NCI-H1930 (cell line): ENCODE measurements around the gene TNRC18.
"Not testable (repeated sequence)": the region's sequence is repeated elsewhere in the genome, so short reads cannot be mapped to it uniquely, and the experiment has no call there.

Experiments
- DNase-seq, 2 experiments: peaks; one replicate each; lab custom pipeline; 2025; lab: John Stamatoyannopoulos, UW

TNRC18 gene

DNA sequence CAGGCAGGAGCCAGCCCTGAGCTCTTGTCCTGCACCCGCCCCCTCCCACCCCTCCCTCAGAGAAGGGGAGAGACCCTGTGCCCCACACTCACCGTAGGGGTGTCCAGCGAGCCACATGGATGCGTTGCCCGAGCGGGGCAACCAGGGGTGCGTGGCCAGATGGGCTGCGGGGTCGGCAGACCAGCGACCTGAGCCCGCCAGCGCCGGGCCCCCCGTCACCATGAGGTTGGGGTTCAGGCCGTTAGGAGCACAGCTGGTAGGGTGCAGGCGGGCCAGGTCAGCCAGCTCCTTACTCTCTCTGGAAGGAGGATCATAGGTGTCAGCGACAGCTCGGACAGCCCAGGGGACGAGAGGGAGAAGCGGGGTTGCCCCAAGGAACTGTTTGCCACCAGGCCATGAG lies 46.4 kb downstream of the TNRC18 start:
- no peak for DNase-seq

DNA sequence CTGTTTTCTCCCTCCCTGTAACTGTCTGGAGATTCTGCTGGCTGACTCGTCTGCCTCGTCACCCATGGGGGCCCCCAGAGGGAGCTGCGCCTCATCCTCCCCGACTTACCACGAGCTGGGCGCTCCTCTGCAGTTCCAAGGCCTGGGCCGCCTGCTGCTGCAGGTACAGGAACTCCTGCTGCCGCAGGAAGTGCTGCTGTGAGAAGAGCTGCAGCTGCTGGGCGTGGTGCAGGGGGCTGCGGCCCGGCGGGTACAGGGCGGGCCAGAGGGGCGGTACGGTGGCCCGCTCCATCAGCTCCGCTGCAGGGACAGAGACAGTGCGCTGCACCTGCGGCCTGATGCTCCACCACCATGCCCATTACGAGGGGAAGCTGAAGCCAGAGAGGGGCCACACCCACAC lies 47.7 kb downstream of the TNRC18 start:
- no peak for DNase-seq

DNA sequence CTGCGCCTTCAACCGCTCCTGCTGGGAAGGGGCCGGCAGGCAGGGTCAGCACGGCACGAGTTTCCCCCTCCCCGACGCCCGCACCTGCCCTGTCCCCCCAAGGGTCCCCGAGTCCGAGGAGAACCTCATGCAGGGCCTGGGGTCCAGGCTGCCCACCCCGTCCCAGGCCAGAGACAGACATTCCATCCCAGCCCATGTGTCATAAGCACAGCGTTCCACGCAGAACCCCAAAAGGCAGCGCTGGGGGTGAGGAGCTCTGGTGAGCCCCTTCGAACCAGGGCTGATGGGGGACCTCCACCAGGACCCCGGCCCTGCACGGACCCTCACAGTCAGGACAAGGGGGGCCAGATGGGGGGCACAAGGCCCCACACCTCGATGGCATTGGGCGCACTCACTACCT lies 49.2 kb downstream of the TNRC18 start:
- no peak for DNase-seq

DNA sequence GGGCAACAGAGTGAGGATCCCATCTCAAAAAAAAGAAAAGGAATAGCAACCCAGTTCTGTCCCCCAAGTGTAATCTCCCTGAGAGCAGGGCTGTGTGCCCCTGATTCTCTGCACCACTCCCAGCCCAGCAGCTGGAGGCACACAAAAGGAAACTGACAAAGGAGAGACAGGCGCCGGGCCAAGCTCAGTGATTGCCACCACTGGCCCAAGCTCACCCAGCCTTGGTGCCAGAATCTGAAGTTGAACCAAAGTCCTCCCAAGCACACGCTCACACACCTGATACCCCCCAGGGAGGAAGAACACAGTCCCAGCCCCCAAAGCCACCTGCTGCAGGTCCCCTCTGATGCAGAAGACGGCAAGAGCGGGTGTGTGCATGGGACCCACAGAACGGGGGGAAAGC lies 50.3 kb downstream of the TNRC18 start:
- no peak for DNase-seq

DNA sequence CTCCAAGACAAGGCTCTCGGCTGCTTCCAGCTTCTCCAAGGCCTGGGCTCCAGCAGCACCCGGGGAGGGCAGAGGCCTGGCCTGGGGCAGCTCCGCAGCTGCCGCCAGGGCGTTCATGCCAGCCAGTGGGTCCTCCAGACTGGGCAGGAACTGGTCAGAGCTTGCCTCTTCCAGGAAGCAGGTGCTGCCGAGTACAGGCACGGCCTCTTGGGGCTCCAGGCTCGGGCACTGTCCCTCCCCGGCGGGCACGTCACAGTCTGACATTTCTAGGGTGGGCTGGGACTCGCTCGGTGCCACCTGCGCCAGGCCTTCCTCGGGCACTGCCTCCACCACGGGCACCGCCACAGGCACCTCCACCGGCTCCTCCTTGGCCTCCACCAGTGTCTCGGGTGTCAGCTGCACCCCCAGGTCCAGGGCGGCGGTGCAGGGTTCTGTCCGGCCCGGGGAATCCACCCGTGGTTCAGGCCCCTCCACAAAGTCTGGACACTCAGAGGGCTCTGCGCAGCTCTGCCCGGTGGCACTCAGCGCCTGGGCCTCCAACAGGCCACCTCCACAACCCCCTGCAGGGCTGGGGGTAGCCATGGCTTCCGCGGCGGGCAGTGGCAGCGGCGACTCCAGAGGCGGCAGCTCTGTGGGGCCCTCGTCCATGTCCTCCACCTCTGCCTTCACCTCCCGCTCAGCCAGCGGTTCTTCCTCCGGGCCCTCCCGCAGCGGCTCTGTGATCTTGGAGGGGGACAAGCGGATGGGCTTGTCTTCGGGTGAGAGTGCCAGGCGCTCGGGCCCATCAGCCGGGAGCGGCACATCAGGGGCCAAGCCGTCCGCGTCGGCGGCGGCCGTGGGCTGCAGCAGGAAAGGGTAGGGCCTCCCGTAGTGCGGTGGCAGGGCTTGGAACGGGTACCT lies 52.9 kb downstream of the TNRC18 start:
- no peak for DNase-seq

DNA sequence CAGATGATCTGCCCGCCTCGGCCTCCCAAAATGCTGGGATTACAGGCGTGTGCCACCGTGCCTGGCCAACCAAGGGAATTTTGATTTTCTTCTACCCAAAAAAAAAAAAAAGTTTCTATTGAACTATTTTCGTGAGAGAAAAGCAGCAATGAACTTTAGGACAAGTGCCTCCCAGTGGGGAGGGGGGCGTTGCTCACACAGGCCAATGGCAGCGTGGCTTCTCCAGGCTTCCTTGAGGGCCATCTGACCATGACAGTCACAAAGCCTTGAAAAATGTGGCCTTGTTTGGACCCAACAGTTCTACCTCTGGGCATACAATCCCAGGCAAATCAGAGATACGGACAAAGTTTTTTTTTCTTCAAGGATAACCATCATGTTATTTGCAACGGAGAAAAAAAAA lies 56.0 kb downstream of the TNRC18 start:
- no peak for DNase-seq

DNA sequence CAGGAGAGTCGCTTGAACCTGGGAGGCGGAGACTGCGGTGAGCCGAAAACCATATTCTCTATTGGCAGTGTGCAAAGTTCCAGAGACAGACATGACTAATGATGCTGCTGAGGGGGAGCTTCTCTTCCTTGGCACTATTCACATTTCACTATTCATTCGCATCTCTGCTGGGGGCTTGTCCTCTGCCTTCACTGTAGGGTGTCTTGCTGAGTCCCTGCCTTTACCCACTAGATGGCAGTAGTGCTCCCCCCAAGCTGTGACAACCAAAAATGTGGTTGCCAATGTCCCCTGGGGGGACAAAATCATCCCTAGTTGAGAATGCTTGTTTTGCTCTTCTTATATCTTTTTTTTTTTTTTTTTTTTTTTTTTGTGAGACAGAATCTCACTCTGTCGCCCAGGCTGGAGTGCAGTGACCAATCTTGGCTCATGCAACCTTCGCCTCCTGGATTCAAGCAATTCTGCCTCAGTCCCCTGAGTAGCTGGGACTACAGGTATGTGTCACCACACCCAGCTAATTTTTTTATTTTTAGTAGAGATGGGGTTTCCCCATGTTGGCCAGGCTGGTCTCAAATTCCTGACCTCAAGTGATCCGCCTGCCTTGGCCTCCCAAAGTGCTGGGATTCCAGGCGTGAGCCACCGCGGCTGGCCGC lies 57.5 kb downstream of the TNRC18 start:
- peak; percentile 54 to 60 for DNase-seq

DNA sequence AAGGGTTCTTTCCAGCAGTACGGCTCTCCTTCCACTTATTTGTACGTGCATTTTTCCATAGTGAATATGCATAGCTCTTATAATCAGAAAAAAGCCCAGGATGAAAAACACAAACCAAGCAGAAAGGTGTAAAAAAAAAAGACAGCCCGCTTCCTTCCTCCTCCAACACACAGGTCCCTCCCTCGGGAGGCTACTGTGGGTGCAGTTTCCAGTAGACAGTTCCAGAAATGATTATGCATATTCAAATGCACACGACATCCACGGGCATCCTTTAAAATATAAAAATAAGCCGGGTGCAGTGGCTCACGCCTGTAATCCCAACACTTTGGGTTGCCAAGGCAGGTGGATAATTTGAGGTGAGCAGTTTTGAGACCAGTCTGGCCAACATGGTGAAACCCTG lies 59.9 kb downstream of the TNRC18 start:
- no peak for DNase-seq

DNA sequence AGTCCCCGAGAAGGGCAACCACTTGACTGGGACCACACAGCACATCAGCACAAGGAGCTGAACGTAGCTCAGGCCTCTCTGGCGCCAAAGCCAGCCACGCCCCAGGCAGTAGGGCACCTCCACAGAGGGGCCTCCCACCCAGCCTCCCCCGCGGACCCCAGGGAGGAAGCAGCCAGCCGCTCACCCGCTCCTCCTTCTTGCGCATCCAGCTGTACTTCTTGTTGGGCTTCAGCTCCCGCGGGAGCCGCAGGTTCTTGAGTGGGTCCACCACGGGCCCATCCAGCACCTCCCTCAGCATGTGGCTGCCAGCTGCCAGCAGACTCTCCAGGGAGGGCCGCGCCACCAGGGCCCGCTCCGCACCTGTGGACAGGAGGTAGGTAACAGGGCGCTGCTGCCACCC lies 61.2 kb downstream of the TNRC18 start:
- DNase-seq = no peak

DNA sequence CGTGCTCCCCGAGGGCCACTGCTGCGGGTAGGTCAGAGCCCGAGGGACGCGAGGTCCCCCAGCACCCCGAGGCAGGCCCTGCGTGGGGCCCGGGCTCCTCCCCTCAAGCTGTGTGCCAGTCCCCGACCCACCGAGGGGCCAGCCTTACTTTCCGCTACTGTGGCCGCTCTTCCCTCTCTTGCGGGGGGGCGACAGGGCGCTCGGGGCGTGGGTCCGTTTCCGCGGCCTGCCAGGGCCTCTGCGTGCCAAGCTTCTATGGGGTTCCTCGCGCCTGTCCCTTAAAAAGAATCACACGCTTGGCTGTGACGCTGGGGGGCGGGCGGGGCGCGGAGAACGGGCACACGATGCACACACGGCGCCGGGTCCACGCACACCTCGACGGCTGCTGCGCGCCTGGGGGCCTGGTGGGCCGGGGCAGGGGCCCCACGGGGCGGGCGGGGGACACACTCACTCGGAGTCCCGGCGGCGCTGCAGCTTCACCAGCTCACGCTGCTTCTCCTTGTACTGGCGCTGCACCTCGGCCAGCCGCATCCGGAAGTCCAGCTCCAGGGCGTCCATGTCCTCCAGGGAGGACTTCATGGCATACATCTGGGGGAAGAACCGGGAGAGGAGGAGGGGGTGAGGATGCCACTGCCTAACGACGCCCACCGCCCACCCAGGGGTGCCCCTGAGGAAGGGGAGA lies 62.0 kb downstream of the TNRC18 start:
- no peak for DNase-seq

DNA sequence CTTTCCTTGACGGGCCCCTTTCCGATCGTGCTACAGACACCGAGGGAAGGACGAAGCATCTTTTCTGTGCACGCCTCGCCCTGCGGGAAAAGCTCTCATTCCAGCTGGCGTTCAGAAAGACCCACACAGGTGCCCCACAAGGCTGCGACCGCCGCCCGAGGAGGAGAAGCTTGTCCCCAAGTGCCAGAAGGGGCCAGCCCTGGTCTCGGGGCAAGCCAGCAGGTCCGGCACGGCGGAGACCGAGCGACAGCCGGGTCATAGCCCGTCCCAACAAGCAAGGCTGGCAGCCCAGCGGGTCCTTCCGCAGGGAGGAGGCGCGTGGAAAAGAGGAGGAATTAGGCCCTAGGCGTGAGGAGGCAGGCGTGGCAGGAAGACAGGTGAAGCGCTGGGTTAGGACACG lies 62.7 kb downstream of the TNRC18 start:
- no peak for DNase-seq

DNA sequence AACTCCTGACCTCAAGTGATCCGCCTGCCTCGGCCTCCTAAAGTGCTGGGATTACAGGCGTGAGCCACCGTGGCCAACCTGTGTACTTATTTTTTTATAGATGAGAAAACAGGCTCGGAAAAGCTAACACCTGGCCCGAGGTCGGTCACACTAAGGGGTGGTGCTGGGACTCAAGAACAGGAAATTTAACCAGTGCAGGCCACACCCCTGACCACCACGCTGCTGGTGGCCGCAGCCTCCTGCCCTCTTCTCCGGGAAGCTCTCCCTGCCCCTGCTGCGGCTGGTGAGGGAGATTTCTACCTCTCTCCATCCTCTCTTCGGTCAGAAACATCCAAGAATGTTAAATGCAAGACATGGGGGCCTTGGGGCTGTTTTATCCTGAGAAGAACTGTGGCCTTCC lies 63.2 kb downstream of the TNRC18 start:
- DNase-seq = no peak

DNA sequence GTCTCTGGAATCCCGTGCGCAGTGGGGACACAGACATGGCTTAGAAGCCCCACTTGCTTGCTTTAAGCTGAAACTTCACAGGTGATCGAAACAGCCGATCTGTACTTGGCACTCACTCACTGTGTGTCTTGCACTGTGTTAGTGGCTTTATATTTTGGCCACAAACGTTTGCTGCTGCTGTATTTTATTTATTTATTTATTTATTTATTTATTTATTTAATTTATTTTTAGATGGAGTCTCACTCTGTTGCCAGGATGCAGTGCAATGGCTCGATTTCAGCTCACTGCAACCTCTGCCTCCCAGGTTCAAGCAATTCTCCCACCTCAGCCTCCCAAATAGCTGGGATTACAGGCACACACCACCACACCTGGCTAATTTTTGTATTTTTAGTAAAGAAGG lies 63.6 kb downstream of the TNRC18 start:
- not testable (repeated sequence) for DNase-seq

DNA sequence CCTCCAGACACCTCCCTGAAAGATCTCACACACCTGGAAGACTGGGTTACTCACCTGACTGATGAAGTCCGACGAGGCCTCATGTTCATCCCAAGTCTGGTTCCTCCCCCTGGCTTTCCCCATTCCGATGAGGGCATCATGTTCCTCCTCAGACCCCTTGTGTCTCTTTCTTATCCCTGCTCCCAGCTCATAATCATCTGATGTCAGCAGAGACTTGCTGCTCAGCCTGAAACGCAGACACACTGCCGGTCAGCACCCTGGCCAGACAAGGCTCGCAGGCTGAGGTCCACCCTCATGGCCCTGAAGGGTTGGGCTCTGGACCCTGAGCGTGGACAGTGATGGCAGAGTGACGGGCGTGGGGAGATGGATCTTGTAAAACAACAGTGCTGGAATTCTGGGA lies 64.3 kb downstream of the TNRC18 start:
- DNase-seq = no peak

DNA sequence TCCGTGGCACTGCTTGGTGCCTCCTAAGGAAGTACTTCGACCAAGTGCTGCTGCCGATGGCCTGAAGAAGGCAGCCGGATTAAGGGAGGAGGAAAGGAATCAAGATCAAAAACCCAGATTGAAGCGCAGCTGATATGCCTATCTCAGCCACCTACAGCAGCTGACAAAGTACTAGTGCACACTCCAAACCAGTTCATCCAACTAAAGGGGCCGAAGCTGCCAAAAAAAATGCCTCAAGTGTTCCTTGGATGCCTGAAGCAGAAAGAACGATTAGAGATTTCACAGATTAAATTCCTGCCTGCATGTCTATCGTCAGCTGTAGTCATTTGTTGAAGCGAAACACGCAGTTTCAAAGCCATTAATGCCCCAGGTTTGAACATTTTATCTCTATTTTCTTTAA lies 65.7 kb downstream of the TNRC18 start:
- DNase-seq = no peak

DNA sequence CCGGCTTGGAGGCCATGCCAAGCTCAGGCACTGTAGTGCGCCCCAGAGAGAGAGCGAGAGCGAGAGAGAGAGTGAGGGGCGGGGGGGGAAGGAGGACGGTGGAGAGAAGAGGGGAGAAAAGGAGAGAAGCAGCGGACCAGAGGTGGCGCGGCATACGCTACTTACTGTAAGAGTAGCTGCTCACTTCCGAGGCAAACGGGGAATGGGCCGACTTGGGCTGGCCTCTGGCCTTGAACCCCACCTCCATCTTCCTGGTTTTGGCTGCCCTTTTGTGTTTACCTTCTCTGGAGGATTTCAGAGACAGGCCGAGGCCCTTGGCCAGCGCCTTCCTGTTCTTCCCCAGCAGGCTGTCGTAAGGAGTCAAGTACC lies 66.9 kb downstream of the TNRC18 start:
- DNase-seq = no peak

DNA sequence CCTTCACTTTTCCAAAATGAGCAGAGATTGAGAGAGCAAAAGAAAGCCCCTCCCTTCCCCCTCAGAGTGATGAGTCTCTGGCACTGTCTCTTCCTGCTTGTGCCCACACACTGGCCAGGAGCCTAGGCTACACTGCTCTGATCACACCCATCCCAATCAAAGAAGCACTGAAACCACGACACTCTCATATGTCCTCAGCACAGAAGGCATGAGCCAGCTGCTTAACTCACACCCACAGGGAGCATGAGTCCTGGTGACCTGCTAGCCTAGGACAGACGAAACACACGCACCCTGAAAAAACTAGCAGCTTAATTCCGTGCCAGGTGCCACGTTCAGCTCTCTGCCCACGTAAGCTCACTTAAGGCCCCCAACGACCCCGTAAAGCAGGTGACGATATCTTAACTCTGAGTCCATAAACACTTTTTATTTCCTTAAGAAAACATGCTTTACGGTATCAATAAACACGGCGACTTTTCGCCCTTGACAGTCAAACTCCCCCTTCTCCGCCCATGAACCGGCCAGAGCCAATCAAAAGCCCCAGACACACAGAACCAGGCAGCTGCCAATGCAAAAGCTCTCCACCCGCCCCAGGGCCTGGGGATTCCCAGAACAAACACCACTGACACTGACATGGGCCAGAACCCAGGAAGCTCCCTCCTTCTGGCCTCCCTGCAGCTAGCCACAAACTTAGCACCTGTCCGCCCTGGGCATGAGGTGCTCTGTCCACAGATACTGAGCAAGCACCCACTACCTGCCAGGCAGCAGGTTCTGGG lies 69.0 kb downstream of the TNRC18 start:
- no peak for DNase-seq

DNA sequence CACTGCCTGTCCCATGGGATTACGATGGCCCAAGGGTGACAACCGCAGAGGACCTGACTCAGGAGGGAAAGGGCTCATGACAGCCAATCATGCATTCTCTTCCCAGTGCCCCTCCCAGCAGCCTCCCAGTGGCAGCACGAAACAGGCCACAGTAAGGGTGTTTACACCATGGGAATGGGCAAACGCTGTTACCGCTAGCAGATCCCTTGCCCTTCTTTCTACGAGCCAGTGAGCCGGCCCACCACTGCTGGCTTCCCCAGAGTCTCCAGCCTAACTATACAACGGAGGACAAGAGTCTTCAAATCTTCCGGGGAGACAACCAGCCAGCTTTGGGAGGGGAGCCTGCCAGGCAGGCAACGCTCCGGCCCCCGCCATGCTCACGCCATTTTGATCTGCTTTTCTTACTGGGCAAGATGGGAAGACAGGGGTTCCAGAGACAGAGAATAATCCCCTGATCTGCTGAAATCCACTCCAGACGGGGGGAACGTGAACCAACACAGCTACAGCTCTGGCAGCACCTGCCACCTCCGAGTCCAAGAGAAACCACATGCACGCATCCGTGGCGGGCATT lies 71.1 kb downstream of the TNRC18 start:
- no peak for DNase-seq

DNA sequence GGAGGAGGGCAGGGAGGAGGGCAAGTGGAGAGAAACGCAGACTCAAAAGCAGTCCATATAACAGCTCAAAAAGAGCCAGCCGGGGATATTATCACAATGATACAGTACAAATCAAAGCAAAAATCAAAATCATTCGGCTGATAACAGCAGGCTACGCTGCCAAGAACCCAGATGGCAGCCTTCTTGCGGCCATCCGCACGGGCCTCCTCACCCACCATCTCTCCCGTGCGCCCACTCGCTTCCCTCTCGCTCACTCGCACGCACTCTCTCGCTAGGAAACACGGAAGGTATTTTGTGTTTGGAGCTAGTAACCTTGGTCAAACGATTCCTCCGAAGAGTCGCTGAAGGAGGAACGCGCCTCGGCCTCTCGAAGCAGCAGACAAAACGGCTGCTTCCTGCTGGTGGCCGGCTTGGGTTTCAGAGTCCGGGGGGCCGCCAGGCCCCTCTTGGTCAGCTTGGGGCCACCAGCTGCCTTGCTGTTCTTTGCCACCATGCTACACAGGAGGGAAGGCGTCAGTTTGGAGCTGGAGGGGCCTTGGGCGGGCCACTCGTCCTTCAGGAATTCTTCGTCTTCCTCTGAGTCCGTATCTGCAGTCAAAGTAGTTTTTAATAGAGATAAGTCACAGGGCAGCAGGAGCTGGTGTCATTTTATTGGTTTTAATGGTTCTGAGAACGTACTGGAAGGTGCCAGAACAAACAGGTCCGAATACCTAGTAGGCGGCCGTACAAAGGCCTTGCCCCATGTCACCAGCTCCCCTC lies 71.9 kb downstream of the TNRC18 start:
- no peak for DNase-seq

DNA sequence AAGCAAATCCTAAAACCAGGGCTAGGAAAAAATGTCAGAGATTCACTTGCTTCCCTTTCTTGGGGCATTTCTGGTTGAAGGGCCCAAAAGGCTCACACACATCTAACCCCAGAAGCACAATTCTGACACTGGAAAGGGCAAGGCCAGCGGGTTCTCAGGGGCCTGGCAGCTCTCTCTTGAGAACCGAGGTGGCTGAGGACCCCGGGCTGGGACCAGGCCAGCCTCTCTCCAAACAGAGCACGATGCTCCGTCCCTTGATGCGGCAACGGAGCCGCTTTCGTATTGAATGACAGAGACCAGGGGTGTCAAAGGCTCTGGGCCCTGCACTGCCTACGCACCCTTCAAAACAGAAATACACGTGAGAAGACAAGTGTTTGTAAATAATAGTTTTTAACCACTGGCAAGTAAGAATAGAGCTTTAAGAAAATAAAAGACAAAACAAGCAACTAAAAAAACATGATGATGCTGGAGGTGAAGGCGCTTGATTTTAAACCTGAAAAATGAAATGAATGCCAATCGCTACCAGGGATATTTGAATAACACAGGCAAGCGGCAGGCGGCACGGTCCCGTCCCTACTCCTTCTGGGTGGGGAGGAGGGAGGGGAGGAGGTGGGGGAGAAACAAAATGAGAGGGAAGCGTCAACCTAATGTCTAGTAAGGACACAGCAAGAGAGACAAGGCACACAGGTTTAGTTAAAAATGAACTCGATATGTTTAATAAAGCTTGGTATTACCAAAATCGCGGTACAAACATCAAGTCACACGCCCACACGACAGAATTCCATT lies 72.8 kb downstream of the TNRC18 start:
- DNase-seq = no peak

DNA sequence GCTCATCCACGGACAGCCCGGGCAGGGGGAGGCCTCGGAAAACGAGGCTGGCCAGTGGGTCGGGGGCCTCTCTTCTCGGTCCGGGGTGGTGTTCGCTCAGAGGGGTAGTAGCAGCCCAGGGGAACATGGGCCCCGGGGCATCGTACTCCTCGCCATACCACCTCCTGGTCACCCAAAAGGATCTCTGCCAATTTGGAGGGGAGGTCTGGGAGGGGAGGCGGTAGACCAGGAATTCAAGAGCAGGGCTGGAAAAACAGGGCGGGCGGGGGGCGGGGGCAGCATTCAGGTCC lies 73.5 kb downstream of the TNRC18 start:
- DNase-seq = no peak
